NCI-H510A treated with DMSO at 0.1 percent for 48 hours (cell line): ENCODE results near the gene GATM.
"Not testable (repeated sequence)": the region's sequence is repeated elsewhere in the genome, so short reads cannot be mapped to it uniquely, and the experiment has no call there.

Experiments
- DNase-seq: peaks from one replicate; lab custom pipeline; 2025; lab: John Stamatoyannopoulos, UW

Gene GATM

GRCh38 chr15:45389351-45389750 lies 11.0 kb upstream of the GATM start:
- no peak for DNase-seq

GRCh38 chr15:45387380-45388007 lies 9.2 kb upstream of the GATM start:
- peak; percentile 27 for DNase-seq

DNA sequence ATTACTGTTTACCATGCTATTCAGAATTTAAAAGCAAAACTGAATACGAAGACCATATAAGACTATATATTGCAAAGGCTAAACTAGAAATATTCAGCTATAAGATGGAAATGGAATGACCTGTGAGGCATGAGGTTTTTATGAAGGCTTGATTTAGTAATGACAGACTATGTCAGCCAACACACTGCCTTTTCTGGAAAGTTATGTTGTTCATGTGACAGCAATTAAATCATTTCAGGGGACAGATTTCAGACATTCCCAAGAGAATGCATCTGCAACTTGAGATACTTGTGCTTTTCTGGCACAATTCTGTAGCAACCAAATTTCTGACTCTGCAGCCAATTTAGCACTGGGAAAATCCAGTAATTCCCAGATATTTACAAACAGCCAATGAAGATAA lies 8.6 kb upstream of the GATM start:
- no peak for DNase-seq

DNA sequence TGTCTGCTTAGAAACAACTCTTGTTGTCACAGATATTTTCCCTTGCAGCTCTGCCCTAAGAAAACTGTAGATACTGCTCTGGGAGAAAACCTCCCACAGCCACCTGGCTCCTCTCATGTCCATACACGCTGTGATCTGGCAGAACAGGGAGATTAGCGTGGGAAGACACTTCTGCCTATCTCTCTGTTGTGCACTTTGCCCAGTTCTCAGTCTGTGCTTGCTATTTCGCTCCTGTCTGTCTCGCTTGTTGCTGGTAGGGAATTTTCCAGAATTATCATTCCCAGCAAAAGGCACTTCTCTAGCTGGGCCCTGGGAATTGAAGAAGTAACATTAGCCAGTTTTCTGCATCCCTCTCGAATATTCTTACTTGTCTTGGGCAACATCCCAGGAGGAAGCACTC lies 8.1 kb upstream of the GATM start:
- no peak for DNase-seq

- DNase-seq = no peak
These were observed 7.2 kb upstream of the GATM start for GRCh38 chr15:45385590-45385989.

DNA sequence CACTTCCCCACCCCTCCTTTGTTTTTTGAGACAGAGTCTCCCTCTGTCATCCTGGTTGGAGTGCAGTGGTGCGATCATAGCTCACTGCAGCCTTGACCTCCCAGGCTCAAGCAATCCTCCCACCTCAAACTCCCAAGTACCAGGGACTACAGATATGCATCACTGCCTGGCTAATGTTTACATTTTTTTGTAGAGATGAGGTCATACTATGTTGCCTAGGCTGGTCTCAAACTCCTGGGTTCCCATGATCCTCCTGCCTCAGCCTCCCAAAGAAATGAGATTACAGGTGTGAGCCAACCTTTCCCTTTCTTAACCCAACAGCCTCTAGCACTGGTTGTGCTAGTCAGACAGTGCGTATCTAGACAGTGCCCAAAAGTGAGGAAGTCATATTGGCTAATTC lies 6.4 kb upstream of the GATM start:
- no peak for DNase-seq

- no peak for DNase-seq
These were observed 544 bp upstream of the GATM start for GRCh38 chr15:45378913-45379262.

DNA sequence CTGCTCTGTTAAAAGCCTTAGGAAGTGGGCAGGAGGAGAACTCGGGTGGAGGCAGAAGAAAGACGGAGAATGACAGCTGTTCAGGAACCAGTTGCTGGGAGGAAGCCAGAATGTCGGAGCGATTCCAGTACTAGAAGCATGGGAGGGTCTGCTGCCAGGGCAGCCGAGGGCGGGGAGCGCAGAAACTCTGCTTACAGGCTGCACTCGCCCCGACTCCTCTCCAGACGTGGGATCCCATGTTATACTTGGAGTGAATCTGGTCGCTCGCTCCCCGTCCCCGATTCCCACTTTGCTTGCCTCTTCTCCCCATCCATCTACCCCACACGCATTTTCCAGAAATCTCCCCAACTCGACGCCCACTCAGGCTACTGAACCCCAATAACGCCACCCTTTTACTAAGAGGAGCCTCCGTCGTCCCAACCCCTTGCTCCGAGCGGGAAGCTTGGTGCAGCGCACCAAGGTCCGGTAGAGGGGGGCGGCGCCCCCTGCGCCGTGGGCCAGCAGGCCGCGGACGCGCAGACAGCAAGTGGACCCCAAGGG lies 665 bp downstream of the GATM start:
- DNase-seq = no peak

DNA sequence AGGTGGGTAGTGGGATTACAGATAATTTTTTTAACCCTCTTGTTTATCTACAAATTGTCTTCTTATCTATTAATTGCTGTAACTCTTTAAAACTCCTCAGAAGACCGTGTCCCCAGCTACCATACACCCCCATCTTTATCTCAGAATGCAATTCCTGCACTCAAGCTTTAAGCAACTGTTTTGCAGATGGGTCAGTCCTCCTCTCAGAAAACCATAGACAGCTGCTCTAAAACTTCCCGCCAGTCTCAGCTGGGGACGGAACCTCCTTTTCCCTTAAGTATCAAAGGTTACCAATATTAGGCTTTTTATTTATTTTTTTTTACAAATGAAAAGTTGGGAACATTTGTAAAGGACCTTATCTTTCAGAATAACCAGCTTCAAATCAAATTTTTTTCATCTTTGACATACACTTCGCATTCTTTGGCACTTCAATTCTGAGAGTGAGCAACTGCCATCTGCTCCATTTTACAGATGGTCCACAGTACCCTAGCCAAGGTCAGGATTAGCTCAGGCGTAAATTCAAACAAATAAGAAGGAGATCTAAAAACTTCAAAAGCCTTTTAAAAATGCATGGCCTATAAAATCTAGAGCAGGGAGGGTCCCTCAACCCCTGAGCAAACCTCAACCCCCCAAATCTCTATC lies 1.3 kb downstream of the GATM start:
- DNase-seq = no peak

DNA sequence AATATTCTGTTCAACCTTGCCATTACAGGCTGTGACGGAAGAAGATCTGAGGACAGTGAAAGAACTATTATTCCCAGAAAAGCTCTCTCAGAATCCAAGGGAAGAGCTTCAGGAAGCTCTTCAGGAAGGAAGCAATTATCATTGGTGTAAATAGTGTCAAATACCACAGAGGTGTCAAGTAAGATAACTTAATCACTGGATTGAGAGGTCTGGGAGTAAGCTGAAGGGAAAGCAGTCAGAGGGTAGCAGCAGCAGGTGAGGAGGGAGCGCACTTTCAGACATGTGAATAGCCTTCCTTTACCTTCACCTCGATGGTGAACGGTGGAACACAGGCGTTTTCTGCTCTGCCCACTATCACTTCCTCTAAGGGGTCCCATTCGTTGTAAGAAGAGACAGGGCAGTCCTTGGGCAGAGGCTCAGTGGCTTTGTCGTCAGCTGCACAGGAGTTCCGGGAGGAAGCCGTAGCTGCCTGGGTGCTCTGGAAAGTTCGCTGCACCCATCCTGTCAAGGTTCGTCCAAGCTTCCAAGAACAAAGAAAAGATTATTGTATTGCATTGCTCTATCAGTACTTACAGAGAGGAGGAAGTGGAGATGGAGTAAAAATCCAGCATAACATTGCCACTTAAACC lies 1.9 kb downstream of the GATM start:
- DNase-seq = no peak

GRCh38 chr15:45375836-45376235 lies 2.5 kb downstream of the GATM start:
- no peak for DNase-seq

DNA sequence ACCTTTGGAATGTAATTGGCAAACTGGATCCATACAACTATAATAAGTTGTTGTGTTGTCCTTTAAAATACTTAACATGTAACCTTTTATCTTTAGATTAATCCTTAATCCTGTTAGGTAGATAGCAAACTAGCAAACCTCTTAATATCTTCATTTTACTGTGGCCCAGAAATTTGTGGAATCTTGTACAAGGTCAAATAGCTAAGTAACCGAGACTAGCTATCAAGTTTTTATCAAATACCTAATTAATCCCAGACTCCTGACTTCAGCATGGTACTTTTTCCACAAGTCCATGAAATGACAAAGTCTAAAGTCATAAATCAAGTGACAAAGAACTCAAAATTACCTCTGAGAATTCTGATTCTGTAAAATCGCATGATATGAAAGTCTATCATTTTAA lies 4.4 kb downstream of the GATM start:
- no peak for DNase-seq

GRCh38 chr15:45372041-45372995 lies 6.0 kb downstream of the GATM start:
- no peak for DNase-seq

DNA sequence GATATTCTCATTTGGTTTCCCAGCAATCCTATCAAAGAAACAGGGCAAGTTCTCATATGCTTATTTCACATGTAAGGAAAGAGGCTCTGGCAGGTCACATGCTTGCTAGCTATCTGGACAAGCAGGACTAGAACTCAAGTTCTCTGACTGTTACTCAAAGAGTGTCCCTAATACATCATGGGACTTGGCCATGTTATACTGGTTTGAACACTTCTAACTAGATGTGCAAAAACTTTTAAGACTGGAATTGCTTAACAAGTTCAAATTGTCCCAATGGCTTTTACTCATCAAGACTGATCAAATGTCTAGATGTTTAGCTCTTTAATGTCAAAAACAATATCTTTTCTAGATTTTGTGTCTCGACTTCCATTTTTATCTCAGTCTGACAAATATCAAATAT lies 6.8 kb downstream of the GATM start:
- DNase-seq = no peak

DNA sequence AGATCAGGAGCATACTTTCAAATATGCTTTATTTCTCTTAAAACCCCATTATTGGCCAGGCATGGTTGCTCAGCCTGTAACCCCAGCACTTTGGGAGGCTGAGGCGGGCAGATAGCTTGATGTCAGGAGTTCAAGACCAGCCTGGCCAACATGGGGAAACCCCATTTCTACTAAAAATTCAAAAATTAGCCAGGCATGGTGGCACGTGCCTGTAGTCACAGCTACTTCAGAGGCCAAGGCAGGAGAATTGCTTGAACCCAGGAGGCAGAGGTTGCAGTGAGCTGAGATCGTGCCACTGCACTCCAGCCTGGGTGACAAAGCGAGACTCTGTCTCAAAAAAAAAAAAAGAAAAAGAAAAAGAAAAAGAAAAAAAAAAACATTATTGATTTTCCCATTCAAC lies 8.3 kb downstream of the GATM start:
- DNase-seq = not testable (repeated sequence)

- not testable (repeated sequence) for DNase-seq
These were observed 11.1 kb downstream of the GATM start for GRCh38 chr15:45367222-45367621.

DNA sequence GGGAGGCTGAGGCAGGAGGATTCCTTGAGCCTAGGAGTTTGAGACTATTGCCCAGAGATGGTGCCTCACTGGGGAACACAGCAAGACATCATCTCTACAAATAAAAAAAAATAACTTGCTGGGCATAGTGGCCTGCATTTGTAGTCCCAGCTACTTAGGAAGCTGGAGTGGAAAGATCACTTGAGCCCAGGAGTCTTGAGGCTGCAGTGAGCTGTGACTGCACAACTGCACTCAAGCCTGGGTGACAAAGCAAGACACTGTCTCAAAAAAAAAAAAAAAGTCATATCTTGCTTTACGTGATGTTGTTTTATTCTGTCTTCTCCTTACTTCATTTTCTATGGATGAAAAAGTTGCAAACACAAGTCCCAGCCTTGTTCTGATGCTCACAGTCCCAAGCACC lies 14.1 kb downstream of the GATM start:
- no peak for DNase-seq

DNA sequence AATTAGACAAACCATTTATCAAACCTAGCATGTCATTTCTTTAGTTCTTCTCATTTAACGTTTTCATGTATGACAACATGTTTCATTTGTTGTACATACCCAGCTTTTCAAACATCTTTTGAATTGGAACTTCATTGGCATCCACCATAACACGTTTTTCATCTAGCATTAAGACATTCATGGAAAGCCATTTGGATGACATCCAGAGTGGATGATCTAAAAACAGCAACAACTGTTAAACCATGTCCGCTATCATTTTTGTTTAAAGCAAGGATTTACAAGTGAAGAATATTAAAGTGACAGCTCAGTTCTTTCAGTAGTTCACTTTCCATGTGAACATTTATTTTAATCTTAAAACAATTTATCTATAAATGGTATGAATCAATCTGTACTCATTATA lies 14.5 kb downstream of the GATM start:
- DNase-seq = no peak

- no peak for DNase-seq
These were observed 15.0 kb downstream of the GATM start for GRCh38 chr15:45363334-45363733.

DNA sequence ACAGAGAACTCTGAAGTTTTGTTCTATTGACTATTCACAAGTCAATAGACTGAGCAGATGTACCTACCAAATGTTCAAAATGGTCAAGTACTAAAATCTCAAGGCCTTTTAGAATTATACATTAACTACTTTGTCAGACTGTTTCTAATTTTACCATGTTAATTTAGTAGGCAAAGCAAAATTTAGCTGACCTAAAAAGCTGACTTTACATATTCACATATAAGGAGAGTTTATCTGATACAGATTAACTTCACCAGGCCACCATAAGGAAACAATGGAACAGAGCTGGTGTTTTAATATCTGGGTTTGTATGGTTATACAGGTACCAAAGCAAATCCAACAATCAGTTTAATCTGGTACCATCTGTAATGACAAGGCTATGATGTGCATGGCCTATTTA lies 15.9 kb downstream of the GATM start:
- no peak for DNase-seq

- DNase-seq = no peak
These were observed 16.5 kb downstream of the GATM start for GRCh38 chr15:45361878-45362277.

- no peak for DNase-seq
These were observed 22.5 kb downstream of the GATM start for GRCh38 chr15:45355860-45356259.
